Activated naive CD4-positive, alpha-beta T cell treated with Interleukin-2 at 50 U/mL for 16 hours (primary cell): ENCODE measurements around the gene AIDA.

Experiments
- DNase-seq: peaks from one replicate; pipeline ENCODE4 v3.0.0-alpha.2; 2020

The AIDA gene

GRCh38 chr1:222643938-222644635 is 68.2 kb downstream of the AIDA start:
- peak; percentile 98 for DNase-seq

- no peak for DNase-seq
These were observed 68.7 kb downstream of the AIDA start for GRCh38 chr1:222643606-222643937.

GRCh38 chr1:222642468-222642867 is 69.8 kb downstream of the AIDA start:
- DNase-seq: no peak

- no peak for DNase-seq
These were observed 70.9 kb downstream of the AIDA start for GRCh38 chr1:222641269-222641948.

- DNase-seq: peak; percentile 47
These were observed 77.9 kb downstream of the AIDA start for GRCh38 chr1:222634180-222635013.

GRCh38 chr1:222632749-222633148 is 79.5 kb downstream of the AIDA start:
- no peak for DNase-seq

- no peak for DNase-seq
These were observed 80.6 kb downstream of the AIDA start for GRCh38 chr1:222631611-222632208.

- DNase-seq: no peak
These were observed 82.3 kb downstream of the AIDA start for GRCh38 chr1:222629921-222630535.

GRCh38 chr1:222627232-222627631 is 85.1 kb downstream of the AIDA start:
- no peak for DNase-seq

- no peak for DNase-seq
These were observed 88.1 kb downstream of the AIDA start for GRCh38 chr1:222624214-222624613.

GRCh38 chr1:222623458-222623857 is 88.8 kb downstream of the AIDA start:
- no peak for DNase-seq

GRCh38 chr1:222622765-222623164 is 89.5 kb downstream of the AIDA start:
- no peak for DNase-seq

- no peak for DNase-seq
These were observed 91.7 kb downstream of the AIDA start for GRCh38 chr1:222620566-222620965.

- DNase-seq: peak; percentile 7
These were observed 93.3 kb downstream of the AIDA start for GRCh38 chr1:222618880-222619596.
